Liver (tissue), 9 donors: ENCODE measurements around the gene SOWAHC. TPM values are rescaled to one million over a fixed set of nuclear protein-coding genes. Genes with fewer than 3 reads are reported as not detected.
A peak's percentile ranks its signal among the peaks of the same experiment; 100 is the strongest.

Source experiments
- DNase-seq: peaks from one replicate; pipeline ENCODE4 v3.0.0-alpha.2; 2017; ENCODE audit warnings: low spot score
- H3K27ac ChIP-seq, 2 donors: one replicate each; pipeline ENCODE4 v1.7.0; 2013; ENCODE audit warnings: inconsistent platforms in 2 of 2, low read length in 2 of 2, control low read depth in 1 of 2, low read depth in 1 of 2, mild to moderate bottlenecking in 1 of 2
- H3K27me3 ChIP-seq, 4 donors: one replicate each; pipeline versions ENCODE4 v1.6.1 to v1.7.0; 2013; ENCODE audit warnings: low read length in 3 of 4, inconsistent platforms in 1 of 4, mild to moderate bottlenecking in 1 of 4, moderate library complexity in 1 of 4; ENCODE audit not compliant: control insufficient read depth in 4 of 4, insufficient read depth in 4 of 4
- H3K36me3 ChIP-seq, 4 donors: one replicate each; pipeline versions ENCODE4 v1.6.1 to v1.7.0; 2013; ENCODE audit warnings: low read length in 3 of 4, mild to moderate bottlenecking in 3 of 4, low read depth in 1 of 4, moderate library complexity in 1 of 4; ENCODE audit not compliant: control insufficient read depth in 4 of 4, insufficient read depth in 3 of 4
- H3K4me1 ChIP-seq, 4 donors: one replicate each; pipeline versions ENCODE4 v1.6.1 to v1.7.0; 2013; ENCODE audit warnings: low read length in 3 of 4, mild to moderate bottlenecking in 3 of 4, moderate library complexity in 1 of 4; ENCODE audit not compliant: control insufficient read depth in 4 of 4, insufficient read depth in 4 of 4
- H3K4me3 ChIP-seq, 3 donors: one replicate each; pipeline versions ENCODE4 v1.6.1 to v1.7.0; 2013; ENCODE audit warnings: low read length in 3 of 3, control low read depth in 1 of 3, low read depth in 1 of 3, mild to moderate bottlenecking in 1 of 3
- H3K9ac ChIP-seq, 2 donors: one replicate each; pipeline ENCODE4 v1.7.0; 2013; ENCODE audit warnings: low read length in 2 of 2, mild to moderate bottlenecking in 2 of 2, moderate library complexity in 2 of 2, control low read depth in 1 of 2, low read depth in 1 of 2
- H3K9me3 ChIP-seq, 4 donors: one replicate each; pipeline versions ENCODE4 v1.6.1 to v1.7.0; 2013; ENCODE audit warnings: low read length in 3 of 4; ENCODE audit not compliant: control insufficient read depth in 4 of 4
- ATF3 ChIP-seq: IDR thresholded peaks from 2 replicates; pipeline ENCODE4 v1.6.1; 2016; ENCODE audit warnings: antibody characterized with exemption
- CTCF ChIP-seq: fragments of 150-350 bp; IDR thresholded peaks from 2 replicates; pipeline ENCODE4 v1.5.1; 2017; ENCODE audit warnings: improper control_type of control experiment, low read depth, low read length; ENCODE audit not compliant: missing input control
- EGR1 ChIP-seq, 2 donors: IDR thresholded peaks; 2 replicates each; pipeline ENCODE4 v1.6.1; 2016 to 2018; ENCODE audit warnings: antibody characterized with exemption in 2 of 2, low read depth in 2 of 2
- FOXA1 ChIP-seq: IDR thresholded peaks from 2 replicates; pipeline ENCODE4 v1.6.1; 2016; ENCODE audit warnings: antibody characterized with exemption
- FOXA2 ChIP-seq: IDR thresholded peaks from 2 replicates; pipeline ENCODE4 v1.6.1; 2016; ENCODE audit warnings: antibody characterized with exemption
- GABPA ChIP-seq, 2 donors: IDR thresholded peaks in 1 of 2; conservative IDR thresholded peaks in 1 of 2; 2 replicates each; pipeline ENCODE4 v1.6.1; 2016; ENCODE audit warnings: antibody characterized with exemption in 2 of 2, mild to moderate bottlenecking in 1 of 2, moderate library complexity in 1 of 2
- HNF4A ChIP-seq, 2 donors: conservative IDR thresholded peaks; 2 replicates each; pipeline ENCODE4 v1.6.1; 2016; ENCODE audit warnings: antibody characterized with exemption in 2 of 2, mild to moderate bottlenecking in 2 of 2
- HNF4G ChIP-seq: IDR thresholded peaks from 2 replicates; pipeline ENCODE4 v1.6.1; 2016; ENCODE audit warnings: antibody characterized with exemption
- JUND ChIP-seq, 2 donors: IDR thresholded peaks; 2 replicates each; pipeline ENCODE4 v1.6.1; 2016; ENCODE audit warnings: antibody characterized with exemption in 2 of 2
- MAX ChIP-seq: IDR thresholded peaks from 2 replicates; pipeline ENCODE4 v1.6.1; 2016; ENCODE audit warnings: antibody characterized with exemption
- NR2F2 ChIP-seq: IDR thresholded peaks from 2 replicates; pipeline ENCODE4 v1.6.1; 2016; ENCODE audit warnings: antibody characterized with exemption
- RAD21 ChIP-seq, 2 donors: IDR thresholded peaks; 2 replicates each; pipeline ENCODE4 v1.6.1; 2016; ENCODE audit warnings: antibody characterized with exemption in 2 of 2, mild to moderate bottlenecking in 2 of 2
- RXRA ChIP-seq, 2 donors: IDR thresholded peaks; 2 replicates each; pipeline ENCODE4 v1.6.1; 2017 to 2018; ENCODE audit warnings: antibody characterized with exemption in 2 of 2, mild to moderate bottlenecking in 1 of 2
- SP1 ChIP-seq: IDR thresholded peaks from 2 replicates; pipeline ENCODE4 v1.6.1; 2018; ENCODE audit warnings: antibody characterized with exemption, mild to moderate bottlenecking
- TAF1 ChIP-seq: conservative IDR thresholded peaks from 2 replicates; pipeline ENCODE4 v1.6.1; 2016; ENCODE audit warnings: antibody characterized with exemption, mild to moderate bottlenecking
- YY1 ChIP-seq: IDR thresholded peaks from 2 replicates; pipeline ENCODE4 v1.6.1; 2016; ENCODE audit warnings: antibody characterized with exemption, mild to moderate bottlenecking
- ZBTB33 ChIP-seq: IDR thresholded peaks from 2 replicates; pipeline ENCODE4 v1.6.1; 2016; ENCODE audit warnings: antibody characterized with exemption
- WGBS: extraction: QIAGEN DNeasy Blood & Tissue Kit; methylation state at CpG from one replicate; pipeline ENCODE4 v1.1.7; 2013; 5-methylcytosine and 5-hydroxymethylcytosine counted together
- polyA plus RNA-seq, 2 donors: library from polyadenylated mRNA; stranded (reverse) in 1 of 2; unstranded in 1 of 2; fragments of 200-250 nt in 1 of 2; fragments of >200 nt in 1 of 2; fragmentation: Nextera tagmentation in 1 of 2; extraction: Ambion mirVana in 1 of 2; gene quantifications; one replicate each; pipeline versions ENCODE4 v1.2.1 to v1.2.3, GENCODE V29; 2013 to 2015
- total RNA-seq, 2 donors: library from RNA; depleted of rRNA; stranded (reverse); fragments of >200 nt; gene quantifications; one replicate each; pipeline ENCODE4 v1.2.3, GENCODE V29; 2014
- TF ChIP-seq, protein P1 (sequence below): IDR thresholded peaks from 2 replicates; pipeline ENCODE4 v1.6.1; 2016; ENCODE audit warnings: antibody characterized with exemption, mild to moderate bottlenecking
- donor health status: healthy.
- donor health status: healthy.
- donor health status: healthy.
- donor health status: healthy.
- donor health status: healthy.

The SOWAHC gene
- 10 to 100 TPM in 1 of 2 donors, 1 to 10 TPM in 1; 8.5 to 16.9 TPM for total RNA-seq
- 1 to 10 TPM; 7.0 to 9.8 TPM for polyA plus RNA-seq

GRCh38 chr2:109613922-109614714 lies at the start of gene SOWAHC, which contains the start of gene SEPTIN10:
Gene SOWAHC (plus strand): TSS chr2:109614364. CDS start chr2:109614490, 126 bp downstream.
Gene SEPTIN10 (minus strand): TSS chr2:109613966. CDS start chr2:109613827, 139 bp downstream.
- H3K4me1 ChIP-seq: peaks cover 4 to 33% (median 20%) of the 10 kb centered on the region in 4 donors
- DNase-seq: peak; percentile 86
- peak within 1 kb of the TSS; percentile 91 for H3K27ac ChIP-seq
- peak within 1 kb of the TSS; percentile 89 to 97 for H3K9ac ChIP-seq
- H3K9me3 ChIP-seq: no peaks in the 10 kb centered on the region
- 1% methylated on average over 104 of the region's 104 CpGs for WGBS
- TF ChIP-seq SP1: peak; percentile 80
- TF ChIP-seq EGR1 (IDR thresholded peaks at IDR 0.05; ENCODE audit: low read depth in 2 of 2): peak; percentile 60 to 85
- TF ChIP-seq MAX: no peak
- TF ChIP-seq GABPA (IDR thresholded peaks at IDR 0.05 in 1 of 2, conservative IDR thresholded peaks at IDR 0.05 in 1 of 2): peak; percentile 66 to 90
- TF ChIP-seq FOXA1: no peak
- no peak for TF ChIP-seq CTCF
- no peak for TF ChIP-seq FOXA2
- TF ChIP-seq NR2F2: no peak
- TF ChIP-seq YY1: peak; percentile 43
- peak; percentile 38 to 43 for TF ChIP-seq HNF4A (conservative IDR thresholded peaks at IDR 0.05)
- no peak for TF ChIP-seq ATF3
- no peak for TF ChIP-seq HNF4G
- TF ChIP-seq JUND (IDR thresholded peaks at IDR 0.05): peak in 1 of 2 donors; percentile 34
- peak; percentile 27 to 34 for TF ChIP-seq RAD21 (IDR thresholded peaks at IDR 0.05)
- peak; percentile 97 for TF ChIP-seq ZBTB33
- TF ChIP-seq TAF1: peak; percentile 58
- TF ChIP-seq, protein P1, sequence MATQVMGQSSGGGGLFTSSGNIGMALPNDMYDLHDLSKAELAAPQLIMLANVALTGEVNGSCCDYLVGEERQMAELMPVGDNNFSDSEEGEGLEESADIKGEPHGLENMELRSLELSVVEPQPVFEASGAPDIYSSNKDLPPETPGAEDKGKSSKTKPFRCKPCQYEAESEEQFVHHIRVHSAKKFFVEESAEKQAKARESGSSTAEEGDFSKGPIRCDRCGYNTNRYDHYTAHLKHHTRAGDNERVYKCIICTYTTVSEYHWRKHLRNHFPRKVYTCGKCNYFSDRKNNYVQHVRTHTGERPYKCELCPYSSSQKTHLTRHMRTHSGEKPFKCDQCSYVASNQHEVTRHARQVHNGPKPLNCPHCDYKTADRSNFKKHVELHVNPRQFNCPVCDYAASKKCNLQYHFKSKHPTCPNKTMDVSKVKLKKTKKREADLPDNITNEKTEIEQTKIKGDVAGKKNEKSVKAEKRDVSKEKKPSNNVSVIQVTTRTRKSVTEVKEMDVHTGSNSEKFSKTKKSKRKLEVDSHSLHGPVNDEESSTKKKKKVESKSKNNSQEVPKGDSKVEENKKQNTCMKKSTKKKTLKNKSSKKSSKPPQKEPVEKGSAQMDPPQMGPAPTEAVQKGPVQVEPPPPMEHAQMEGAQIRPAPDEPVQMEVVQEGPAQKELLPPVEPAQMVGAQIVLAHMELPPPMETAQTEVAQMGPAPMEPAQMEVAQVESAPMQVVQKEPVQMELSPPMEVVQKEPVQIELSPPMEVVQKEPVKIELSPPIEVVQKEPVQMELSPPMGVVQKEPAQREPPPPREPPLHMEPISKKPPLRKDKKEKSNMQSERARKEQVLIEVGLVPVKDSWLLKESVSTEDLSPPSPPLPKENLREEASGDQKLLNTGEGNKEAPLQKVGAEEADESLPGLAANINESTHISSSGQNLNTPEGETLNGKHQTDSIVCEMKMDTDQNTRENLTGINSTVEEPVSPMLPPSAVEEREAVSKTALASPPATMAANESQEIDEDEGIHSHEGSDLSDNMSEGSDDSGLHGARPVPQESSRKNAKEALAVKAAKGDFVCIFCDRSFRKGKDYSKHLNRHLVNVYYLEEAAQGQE: peak; percentile 89
- TF ChIP-seq RXRA (IDR thresholded peaks at IDR 0.05): peak; percentile 53 to 55
- peak within 1 kb of the TSS; percentile 85 to 96 (median 95) for H3K4me3 ChIP-seq
- no peaks in the 10 kb centered on the region for H3K27me3 ChIP-seq
- no peaks in the 10 kb centered on the region for H3K36me3 ChIP-seq
